ENCODE results near the gene PTPRN2.

The PTPRN2 gene

DNA sequence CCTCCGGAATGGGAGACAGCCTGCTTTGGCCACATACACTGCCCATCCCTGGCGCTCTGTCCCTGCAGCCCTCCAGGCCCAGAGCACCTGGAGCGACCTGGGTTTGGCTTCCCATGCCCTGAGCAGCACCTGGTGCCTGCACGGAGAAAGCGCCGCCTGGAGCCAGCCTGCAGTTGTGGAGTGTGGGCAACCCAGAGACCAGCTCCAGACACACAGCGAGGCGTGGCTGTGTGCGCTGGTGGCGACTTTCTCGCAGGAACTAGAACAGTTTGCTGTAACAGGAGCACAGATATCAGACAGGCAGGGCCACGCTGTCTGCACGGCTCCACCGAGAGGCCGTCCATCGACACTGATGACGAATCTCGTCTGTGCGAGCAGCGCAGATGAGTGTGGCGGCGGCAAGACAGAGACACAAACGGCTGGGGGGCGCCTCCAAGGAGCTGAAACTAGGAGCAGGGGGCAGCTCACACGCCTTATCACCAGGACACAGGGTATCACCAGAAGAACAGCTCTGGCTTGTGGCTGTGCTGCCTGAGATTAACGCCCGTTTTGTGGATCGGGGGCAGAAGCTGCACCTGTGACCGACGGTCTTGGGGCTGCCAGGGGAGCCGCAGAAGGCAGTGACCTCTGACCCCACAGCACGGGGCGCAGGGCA is 975.5 kb downstream of the PTPRN2 start:
- DNase-seq = no peak

DNA sequence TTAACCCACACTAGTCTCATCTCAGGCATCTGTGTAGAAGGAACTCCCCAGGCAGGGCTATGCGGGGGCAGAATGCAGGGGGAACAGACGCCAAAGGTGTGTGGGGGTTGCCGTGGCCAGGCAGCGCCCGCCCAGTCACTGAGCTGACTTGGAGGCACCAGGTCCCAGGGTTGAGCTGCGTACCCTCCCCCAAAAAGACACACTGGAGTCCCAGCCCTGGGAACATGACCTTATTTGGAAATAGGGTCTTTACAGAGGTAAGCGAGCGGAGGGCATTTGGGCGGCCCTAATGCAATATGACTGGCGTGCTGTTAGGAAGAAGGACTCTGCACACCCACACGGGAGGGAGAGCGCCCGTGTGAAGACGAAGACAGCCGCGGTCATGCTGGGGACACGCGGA is 976.3 kb downstream of the PTPRN2 start:
- DNase-seq = no peak

DNA sequence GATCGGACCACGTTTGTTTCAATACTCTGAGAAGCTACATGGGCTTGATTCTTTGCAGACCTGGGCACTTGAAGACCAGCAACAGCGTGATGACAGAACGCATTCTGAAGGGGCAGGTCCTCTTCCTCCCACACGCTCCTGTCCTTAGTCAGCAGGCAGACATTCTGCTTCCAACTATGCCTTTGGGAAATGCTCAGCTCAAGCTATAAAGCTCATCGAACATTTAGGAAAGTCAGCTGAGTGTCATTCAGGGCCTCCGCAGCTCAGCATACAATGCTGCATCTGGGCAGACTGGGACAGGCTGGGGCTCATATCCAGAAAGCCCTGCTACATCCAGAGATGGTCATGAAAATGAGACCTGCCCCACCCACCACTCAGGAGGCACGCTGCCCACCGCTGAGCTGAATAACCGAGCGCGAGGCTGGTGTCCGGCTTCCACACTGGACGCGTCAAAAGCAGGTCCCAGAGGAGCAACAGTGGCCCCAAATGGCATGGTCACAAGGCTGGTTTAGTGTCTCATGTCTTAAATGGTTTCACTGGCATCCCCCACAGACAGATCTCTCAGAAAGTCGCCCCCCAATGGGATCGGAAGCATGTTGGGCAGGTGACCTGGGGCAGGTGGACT is 976.8 kb downstream of the PTPRN2 start:
- no peak for DNase-seq

DNA sequence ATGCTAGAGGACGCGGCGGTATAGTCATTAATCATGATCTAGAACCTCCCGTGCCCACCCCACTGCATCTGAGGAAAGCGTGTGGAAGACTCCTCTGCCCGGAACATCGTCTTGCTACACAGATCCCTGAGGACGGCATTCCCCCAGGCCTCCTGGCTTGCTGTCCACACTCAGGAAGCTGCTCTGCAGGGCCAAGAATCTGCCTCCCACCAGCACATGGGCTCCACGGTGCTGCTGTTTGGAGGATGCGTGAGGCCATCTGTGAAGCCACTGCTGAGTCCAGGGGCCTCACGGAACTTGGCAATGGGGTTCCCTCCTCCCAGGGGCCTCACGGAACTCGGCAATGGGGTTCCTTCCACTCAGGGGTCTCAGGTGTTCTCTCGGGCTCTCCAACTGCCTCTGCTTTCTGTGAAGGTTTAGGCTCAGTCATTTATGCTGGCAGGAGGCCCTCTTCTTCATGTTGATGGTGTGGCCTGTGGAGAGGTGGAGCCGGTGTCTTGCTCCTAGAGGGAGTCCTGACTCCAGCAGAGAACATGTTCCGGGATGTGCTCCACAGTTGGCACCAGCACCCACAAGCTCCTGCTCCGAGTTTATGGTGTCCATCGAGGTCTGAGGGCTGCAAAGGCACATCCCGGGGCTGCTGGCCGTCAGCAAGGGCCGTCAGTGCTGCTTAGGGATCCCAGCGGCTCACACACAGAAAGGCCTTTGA is 977.5 kb downstream of the PTPRN2 start:
- no peak for DNase-seq

DNA sequence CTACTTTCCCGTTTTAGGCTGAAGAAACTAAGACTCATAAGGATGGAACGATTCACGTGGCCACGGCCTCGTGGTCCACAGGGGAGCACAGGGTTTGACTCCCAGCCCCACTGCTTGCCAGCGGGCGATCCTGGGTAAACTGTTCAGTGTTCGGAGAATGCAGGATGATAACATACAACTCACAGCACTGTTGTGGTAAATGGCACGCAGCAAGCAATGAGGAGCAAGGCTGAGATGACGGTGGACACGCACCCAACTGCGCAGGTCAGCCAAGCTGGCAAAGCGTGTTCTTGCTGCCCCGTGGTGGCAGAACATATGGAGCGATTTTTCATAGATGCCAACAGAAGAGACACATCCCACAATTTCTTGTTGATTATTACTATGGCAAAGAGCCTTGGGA is 978.1 kb downstream of the PTPRN2 start:
- no peak for DNase-seq

DNA sequence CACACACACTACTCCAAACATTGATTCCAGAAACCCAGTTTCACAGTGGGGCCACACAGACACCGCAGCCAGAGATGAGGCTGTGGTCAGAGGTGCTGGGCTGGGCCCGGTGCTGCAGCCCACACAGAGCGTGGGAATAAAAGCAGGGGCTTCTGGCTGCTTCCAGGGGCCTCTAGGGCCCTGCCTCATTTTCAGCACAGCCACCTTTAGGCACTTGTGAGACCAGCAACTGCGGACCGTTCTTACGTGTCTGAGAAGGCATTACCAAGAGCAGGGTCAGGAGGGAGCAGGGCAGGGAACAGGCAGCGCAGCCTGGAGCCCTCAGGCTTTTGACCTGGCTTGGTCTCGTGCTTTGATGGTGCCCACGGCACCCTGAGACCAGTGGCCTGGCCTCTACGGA is 980.4 kb downstream of the PTPRN2 start:
- no peak for DNase-seq

DNA sequence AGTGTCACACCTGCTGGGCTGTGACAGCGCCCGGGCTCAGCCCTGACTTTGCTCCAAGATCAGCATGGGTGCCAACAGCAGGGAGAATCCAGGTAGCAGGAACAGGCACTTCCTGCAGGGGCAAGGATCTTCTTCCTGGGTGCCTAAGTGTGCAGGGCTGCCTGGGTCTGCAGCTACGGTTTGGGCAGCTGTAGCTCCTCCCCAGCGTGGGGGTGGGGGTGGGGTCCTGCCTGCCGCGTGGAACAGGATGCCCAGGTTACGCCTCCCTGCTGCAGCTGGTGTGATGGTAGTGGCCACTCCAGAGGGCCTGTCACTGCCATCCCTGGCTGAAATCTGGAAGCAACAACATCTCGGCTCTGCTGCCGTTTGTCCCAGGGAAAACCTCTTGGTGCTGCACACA is 981.5 kb downstream of the PTPRN2 start:
- DNase-seq = no peak

DNA sequence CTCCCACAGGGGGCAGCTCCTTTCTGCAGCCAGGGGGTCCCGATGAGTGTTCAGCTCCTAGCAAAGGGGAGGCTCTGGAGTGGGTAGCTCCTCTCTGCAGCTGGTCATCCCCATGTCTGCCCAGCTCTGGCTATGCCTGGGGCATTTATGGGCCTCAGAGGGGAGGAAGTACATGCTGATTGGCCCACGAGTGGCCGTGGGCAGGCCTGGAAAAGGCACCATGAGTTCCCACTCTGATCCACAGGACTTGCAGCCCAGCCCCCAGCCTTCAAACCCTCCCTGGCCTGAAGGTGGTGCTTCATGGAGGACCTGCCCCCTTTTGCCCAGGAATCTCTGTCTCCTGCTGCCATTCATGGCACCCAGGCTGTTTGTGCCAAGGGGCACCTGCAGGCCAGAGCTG is 982.0 kb downstream of the PTPRN2 start:
- no peak for DNase-seq

DNA sequence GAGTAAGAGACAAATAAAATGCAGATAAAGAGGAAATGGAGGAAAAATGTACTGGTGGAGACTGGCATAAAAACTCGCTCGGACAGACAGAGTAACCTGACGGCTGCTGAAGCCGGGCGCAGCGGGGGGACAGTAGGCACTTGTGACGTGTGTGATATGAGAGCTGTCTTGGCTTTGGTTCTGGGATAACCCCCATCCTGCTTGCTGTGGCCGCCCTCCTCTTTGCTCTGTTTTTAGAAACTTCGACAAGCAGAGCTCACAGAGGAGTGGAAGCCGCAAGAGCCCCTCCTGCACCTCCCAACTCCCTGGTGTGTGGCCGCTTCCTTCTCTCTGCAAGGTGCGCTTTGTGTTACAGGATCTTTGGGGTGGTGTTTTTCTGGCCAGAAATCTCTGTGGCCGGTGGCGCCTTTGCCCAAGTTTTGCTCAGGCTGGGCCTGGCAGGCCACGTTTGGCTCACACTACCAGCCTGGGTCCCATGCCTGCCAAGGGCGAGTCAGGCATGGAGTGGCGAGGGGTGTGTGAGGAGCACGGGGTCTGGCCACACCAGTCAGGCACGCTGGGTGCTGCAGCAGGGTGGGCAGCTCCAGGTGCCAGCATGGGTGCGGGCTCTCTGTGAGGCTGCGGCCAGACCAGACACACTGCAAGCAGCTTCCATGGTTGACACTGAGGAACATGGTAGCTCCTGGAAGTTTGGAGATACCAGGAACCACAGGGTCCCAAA is 982.8 kb downstream of the PTPRN2 start:
- no peak for DNase-seq

DNA sequence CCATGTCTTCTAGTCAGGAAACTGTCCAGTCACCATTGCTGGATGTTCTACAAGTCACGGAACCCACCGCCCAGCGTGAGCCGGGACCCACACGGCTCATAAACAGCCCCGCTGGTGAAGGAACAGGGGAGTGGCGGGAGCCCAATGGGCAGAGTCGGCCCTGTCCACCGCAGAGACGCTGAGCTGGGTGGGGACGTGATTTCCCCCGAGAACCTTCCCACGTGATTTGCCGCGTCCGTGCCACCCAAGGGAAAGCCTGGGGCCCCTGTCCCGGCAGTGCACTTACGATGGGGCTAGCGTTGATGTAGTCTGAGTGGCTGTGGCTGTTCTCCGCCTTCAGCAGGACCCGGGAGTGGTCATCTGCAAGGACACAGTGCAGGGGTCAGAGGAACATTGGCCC is 983.9 kb downstream of the PTPRN2 start:
- DNase-seq = no peak

DNA sequence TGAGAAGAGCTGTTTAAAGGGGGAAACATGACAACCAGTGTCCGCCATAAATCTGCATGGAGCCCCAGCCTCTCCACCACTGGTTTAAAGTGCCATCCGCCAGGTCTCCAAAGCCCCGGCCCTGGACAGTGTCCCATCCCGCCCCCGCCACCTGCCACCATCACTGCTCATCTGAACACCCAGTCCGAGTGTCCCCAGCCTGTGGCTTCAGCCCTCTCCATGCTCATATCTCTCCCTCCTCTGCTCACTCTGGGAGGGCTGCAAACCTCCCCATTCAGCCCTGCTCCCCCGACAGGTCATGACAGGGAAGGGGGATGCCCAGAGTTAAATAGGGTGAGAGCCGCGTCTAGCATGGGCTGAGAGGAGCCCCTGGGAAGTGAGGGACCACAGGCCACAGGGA is 984.6 kb downstream of the PTPRN2 start:
- no peak for DNase-seq

DNA sequence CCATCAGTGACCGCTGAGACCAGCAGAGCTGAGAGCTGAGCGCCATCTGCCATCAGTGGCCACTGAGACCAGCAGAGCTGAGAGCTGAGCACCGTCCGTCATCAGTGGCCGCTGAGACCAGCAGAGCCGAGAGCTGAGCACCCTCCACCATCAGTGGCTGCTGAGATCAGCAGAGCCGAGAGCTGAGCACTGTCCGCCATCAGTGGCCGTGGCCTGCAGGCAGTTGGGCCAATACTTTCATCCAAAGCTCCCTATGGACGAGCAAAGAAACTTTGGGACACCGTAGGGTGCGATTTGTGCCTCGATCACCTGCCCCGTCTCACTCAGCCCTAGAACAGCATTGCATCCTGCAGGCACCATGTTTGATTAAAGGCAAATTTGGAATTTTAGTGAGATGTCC is 985.0 kb downstream of the PTPRN2 start:
- no peak for DNase-seq

DNA sequence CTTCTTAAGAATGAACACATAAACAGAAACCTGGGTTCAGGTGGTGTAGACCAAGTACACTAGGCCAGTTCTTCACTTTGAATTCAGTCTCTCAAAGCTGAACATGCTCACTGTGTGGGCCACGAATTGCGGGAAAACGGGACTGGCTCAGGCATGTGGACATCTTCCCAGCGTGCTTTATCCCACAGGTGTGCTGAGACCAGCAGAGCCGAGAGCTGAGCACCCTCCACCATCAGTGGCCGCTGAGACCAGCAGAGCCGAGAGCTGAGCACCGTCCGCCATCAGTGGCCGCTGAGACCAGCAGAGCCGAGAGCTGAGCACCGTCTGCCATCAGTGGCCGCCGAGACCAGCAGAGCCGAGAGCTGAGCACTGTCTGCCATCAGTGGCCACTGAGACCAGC is 985.5 kb downstream of the PTPRN2 start:
- no peak for DNase-seq

DNA sequence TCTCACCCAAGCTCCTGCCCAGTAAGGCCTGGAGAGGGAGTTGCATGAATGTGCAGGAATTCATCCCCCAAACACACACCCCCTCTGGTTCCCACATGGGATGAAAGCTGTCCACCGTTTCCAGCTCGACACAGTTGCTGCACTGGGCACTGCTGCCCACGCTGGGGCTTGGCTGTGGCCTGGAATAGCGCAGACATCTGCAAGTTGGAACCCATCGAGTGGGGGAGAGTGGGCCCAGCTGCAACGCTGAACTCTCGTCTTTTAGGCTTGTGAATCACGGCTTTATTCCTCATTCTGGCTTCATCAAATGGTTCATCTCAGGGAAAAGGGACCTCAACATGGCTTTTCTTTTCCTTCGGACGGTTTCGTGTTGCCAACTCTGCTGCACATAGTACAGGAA is 986.1 kb downstream of the PTPRN2 start:
- no peak for DNase-seq

DNA sequence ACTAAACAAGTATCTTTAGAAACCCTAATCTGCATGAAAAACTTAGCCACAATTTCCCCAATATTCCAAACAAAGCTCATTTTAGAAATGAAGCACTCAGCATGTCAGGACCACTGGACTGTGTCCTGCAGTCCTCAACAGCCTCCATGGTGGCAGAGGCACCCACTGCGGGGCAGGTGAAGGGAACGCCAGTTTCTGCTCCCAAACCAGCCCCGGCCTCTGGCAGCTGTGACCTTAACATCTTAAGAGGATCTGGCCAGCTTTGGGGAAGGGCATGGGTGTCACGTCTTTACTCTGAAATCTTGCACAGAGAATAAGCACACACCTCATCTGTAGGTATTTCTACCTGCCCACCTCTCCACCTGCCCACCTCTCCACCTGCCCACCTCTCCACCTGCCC is 988.1 kb downstream of the PTPRN2 start:
- DNase-seq = no peak

DNA sequence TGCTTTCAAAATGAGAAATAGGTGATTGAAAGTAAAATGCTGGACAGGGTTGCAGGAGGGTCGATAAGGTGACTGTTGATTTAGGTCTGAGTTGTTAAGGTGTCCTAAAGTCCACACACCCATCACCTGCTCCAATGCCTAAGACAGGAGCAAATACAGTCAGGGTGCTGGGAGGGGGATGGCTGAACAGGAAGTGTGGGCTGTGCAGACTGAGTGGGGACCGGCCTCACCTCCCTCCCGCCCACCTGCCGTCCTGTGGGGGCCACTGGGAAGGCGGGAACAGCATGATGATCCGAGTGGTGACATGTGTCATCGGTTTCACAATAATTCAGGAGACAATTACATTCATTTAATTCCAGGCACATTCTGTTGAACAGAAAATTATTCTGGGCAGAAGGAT is 990.1 kb downstream of the PTPRN2 start:
- DNase-seq = no peak

DNA sequence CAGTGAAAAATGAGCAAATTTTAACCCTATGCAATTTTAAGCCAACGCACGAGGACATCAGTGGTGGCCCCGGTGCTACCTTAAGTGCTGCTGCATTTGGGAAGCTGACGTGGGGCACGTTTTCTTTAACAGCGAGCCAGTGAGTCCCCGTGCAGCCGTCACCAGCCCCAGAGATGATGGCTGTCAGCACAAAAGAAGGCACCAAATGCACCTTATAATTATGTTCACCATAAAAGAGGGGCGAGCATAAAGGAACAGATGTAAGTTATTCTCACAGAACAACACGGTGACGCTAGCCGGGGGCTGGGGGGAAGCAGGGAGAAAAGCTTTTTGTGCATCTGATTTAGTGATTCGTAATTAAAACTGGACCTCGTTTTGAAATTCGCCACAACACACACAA is 990.7 kb downstream of the PTPRN2 start:
- no peak for DNase-seq

DNA sequence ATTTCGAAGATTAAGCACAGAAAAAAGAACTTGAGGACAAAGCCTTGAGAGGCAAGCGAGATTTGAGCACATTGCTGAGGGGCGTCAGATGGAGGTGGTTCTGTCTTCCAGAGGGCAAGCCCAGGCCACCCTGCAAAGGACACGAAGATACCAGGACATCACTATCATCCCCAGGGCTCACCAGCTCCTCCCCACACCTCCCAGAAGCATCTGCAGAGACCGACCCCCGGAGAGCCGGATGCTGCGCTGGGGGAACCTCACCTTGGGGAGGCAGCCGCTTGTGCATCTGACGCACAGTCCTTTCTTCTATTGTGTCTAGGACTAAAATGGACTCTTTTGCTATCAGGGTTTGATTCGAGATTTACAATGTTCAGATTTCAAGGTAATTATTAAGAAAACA is 991.2 kb downstream of the PTPRN2 start:
- DNase-seq = no peak

DNA sequence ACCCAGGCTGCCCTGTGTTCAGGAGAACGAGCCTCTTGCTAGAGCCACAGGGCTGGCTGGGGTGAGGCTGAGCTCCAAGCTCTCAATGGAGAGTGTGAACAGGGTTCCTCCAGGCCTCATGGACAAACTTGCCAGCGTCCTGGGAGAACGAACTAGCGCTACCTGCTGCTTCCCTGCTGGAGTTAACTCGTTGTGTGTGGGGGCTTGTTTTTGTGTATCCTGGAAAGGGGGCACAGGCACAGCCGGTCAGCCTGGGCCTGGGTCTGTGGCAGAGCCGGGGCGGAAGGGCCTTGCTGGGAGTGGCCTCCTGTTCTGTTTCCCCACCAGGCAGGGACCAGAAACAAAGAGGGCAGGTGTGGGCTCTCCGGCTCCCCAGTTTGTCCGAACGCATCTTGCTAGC is 991.6 kb downstream of the PTPRN2 start:
- DNase-seq = no peak

DNA sequence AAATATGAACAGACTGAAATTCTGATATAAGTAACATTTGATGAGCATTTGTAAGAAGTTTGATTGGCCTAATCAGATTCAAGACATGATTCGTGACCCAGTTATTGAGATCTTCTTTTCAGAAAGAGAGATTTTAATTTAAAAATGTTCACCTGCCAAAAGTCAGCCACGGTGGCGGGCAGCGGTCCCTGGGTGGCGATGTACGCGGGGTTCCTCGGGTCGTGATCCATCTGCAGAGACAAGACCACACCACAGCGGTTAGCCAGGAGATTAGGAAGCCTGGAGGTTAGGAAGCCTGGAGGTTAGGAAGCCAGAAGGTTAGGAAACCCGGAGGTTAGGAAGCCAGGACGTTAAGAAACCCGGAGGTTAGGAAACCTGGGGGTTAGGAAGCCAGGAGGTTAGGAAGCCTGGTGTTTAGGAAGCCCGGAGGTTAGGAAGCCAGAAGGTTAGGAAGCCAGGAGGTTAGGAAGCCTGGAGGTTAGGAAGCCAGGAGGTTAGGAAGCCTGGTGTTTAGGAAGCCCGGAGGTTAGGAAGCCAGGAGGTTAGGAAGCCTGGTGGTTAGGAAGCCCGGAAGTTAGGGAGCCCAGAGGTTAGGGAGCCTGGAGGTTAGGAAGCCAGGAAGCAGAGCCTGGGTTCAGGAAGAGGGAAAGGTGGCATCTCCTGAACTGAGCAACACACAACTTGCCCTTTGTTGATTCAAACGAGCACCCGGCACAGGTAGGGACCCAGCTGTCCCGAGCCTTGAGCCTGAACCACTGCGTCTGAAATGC is 992.4 kb downstream of the PTPRN2 start:
- no peak for DNase-seq

DNA sequence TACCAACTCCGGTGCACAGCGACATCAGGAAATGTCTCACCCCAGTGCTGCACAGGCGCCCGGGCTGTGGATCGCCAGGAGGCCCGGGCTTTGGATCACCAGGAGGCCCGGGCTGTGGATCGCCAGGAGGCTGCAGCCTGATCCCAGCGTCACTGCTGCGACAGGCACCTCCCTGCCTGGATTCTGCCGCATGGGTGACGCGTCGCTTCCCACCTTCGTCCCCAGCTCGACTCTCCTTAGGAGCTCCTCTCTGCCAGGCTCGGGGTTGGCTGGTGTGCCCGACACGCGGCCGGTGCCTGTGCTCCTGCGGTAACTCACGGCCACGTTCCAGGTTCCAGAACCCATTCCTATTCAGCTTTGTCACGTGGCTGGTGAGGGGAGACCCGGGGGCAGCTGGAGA is 993.3 kb downstream of the PTPRN2 start:
- DNase-seq = no peak

DNA sequence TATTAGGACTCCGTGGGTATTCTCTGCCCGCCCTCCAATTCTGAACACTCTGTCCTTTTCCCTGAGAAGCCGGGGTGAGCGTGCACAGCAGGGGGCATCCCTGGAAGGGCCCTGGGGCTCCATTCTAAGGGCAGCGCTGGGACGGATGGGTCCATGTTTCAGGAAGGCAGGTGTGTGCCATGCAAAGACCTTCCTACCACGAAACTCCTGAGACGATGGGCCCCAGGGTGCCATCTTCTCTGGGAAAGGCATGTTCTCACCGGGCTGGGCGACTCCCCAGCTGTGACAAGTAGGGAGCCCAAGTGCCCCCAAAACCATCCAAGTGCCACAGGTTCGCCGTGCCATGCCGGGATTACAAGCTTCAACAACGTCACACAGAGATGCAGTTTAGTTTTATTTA is 994.1 kb downstream of the PTPRN2 start:
- no peak for DNase-seq
